Inferior parietal cortex (tissue), 1 donor: ENCODE measurements around the gene CFI.
"Not testable (repeated sequence)": the region's sequence is repeated elsewhere in the genome, so short reads cannot be mapped to it uniquely, and the experiment has no call there.

Experiments used
- DNase-seq: peaks from one replicate; pipeline ENCODE4 v3.0.0-alpha.2; 2016; ENCODE audit errors: extremely low spot score

CFI gene

DNA sequence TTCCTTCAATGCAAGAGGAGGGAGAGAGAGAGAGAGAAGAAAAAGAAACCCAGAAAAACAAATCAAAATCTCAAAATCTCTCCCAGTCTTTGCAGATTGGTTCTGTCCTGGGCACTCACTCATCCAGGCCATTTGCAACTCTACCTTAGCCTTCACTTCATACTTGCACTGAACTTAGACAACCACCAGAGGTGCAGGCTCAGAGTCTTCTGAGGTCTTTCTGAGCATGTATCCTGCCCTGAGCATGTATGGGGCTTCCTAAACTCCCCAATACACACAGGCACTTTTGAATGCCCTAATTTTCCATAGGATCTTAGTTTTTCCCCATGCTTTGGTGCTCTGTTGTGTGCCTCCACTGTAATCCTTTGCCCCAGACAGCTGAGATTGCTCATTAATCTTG lies 2.9 kb downstream of the CFI start:
- no peak for DNase-seq

DNA sequence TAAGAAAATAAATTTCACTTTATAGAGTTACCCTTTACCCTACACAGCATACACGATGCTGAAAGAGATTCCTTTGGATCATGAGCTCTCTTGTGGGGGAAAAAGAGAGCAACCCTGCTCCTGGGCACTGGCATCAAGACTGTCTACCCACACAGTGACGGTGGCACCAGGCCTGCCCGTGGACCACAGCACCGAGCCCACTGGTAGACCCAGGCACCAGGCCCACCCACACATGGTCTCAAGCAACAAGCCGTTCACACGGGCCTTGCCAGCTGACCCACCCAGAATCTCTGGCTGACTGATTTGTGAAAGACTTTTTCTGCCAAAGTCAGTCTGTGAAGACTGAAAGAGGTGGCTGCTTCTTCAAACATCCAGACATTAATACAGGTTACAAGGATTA lies 6.7 kb downstream of the CFI start:
- no peak for DNase-seq

DNA sequence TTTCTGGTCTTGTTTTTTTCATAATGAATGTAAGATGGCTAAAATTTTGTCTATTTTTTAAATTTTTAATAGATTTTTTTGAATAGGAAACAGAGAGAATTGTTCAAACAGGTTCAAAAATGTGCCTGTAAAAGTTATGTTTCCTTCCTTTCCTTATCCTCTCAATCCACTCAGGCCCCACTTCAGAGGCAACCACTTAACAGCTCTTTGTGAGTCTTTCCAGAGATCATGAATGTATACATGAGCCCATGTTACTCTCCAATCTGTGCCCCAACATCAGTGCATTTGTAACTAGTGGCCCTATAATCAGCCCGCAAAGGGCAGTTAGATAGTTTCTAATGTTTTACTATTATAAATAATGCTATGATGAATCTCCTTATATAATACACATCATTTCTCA lies 14.0 kb downstream of the CFI start:
- no peak for DNase-seq

DNA sequence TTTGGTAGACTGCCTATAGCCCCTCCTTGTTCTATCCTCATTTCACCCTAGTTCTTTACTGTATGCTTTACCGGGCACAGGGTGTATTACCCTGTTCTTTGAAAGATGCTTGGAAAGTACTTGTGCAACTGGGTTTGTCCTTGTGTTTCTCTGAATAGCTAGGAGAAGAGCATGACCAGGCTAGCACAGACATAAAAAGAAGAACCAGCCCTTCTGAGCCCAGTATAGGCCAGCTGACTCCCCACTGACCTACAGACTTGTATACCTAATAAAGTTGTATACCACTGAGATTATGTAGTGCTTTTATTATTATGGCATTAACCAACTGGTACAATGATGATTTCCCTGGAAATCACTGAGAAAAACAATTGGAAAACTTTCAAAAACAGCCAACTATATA lies 15.0 kb downstream of the CFI start:
- no peak for DNase-seq

DNA sequence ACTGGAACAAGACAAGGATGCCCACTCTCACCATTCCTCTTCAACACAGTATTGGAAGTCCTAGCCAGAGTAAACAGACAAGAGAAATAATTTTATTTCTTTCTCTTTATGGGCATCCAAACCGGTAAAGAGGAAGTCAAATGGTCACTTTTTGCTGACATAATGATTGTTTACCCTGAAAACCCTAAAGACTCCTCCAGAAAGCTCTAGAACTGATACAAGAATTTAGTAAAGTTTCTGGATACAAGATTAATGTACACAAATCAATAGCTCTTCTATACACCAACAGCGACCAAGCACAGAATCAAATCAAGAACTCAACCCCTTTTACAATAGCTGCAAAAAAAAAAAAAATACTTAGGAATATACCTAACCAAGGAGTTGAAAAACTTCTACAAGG lies 19.7 kb downstream of the CFI start:
- not testable (repeated sequence) for DNase-seq

DNA sequence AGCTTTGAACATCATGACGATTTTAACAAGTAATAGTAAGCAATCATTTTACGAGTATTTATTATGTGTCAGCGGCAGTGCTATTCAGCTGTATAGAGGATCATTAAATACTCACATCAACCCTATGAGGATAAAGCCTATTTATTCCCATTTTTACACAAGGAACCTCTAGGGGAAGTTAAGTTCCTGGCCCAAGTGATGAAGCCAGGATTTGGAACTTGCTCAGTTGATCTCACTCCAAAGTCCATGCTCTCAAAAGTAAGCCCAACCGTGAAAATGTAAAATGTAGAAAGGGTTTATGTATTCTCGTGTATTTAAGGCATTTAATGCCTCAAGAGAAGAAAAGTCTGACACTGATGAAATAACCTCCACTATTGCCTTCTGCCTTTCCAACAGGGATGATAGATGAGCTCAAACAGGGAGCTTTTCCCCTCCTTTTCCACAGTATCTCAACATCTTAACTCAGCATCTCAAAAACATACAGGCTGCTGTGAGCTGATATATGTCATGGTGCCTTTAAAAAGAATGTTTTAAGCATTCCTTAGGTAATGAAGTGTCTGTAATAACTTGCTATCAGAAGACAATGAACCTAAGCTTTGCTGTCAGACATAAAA lies 36.9 kb downstream of the CFI start:
- DNase-seq, result no peak

DNA sequence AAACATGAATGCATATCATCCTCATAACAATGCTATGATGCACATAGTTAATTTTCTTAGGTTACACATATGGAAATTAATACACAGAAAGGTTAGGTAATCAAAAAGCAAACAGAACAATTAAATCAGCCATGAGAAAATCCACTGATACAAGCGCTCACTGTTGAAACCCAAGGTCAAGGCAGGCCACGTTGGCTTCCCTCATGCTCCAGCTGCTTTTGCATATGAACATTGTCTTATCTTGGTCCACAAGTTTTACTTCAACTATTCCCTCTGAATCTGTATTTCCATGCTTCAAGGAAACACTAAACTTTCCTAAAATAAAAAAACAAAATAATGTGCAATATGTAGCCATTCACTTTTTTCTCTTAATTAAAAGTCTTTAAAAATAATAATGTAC lies 37.4 kb downstream of the CFI start:
- no peak for DNase-seq

DNA sequence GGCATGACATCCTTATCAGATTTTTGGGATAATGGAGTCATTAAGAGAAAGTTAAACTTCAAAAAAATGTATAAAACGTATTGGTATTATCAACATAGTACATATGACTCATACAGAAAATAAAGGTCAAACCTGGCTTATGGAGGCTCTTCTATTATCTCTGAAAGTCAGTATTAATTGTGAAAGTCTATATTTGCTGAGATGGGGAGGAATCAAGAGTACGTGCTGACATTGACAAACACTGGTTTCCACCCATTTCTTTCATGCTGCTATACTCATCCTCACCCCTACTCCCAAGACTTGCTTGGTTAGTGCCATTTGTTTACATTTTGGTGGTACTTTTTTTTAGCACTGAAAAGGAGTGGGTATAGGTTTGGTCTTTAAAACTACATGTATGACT lies 41.1 kb downstream of the CFI start:
- DNase-seq, result no peak

DNA sequence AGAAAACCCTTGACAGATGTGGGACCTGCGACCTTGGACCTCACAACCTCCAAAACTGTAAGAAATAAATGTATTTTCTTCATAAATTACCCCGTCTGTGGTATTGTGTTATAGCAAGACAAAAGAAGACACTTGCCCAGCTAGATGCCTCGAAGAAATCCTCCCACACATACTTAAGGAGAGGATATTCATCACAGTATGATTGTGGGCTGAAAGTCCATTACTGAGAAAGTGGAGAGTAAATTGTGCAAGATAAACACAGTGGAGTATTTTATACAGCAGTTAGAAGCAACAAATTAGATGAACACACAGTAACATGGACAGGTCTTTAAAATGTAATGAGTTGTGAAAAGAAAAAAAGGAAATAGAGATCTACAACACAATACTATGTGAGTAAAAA lies 46.1 kb downstream of the CFI start:
- DNase-seq, result no peak

DNA sequence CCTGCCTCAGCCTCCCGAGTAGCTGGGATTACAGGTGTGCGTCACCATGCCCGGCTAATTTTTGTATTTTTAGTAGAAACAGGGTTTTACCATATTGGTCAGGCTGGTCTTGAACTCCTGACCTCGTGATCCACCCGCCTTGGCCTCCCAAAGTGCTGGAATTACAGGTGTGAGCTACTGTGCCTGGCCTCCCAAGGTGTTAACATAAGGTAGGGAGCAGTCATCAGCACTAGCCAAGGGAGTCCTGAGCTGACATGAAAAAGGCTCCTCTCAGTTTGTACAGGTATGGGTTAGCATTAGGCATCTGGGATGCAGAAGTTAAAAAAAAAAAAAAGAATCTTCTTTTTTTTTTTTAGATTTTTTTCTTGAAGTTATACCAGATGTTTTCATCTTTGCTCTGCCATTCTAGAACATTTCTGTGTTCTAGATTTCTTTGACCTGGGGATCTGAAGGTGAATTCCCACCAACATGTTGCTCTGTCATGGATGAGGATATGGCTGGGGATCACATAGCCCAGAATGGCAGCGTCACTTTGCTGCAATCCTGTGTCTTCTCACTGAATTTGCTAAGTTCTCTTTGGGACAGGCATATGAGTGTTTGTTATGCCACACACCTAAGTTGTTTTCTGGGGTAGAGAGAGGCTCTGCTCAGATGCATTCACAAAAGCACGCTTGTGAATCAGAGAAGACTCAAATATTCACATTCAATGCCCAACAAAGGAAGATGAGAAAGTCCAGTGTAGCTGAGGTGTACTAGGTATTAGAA lies 47.5 kb downstream of the CFI start:
- DNase-seq, result no peak

DNA sequence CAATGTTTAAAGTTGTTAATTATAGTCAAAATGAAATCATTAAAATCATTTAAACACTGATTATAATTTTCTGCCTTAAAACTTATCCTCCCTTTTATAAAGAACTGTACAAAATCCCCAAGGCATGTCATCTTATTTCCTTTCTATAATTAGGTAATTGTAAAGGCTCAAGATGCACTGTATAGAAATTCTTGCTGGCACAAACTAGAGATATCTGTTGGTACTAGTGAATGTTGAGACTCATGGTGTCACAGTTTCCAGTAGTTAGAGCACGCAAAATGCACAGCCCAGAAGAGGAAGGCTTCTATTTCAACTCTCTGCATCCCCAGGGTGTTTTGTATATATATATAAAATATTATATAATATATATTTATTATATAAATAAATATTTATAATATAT lies 49.3 kb downstream of the CFI start:
- no peak for DNase-seq

DNA sequence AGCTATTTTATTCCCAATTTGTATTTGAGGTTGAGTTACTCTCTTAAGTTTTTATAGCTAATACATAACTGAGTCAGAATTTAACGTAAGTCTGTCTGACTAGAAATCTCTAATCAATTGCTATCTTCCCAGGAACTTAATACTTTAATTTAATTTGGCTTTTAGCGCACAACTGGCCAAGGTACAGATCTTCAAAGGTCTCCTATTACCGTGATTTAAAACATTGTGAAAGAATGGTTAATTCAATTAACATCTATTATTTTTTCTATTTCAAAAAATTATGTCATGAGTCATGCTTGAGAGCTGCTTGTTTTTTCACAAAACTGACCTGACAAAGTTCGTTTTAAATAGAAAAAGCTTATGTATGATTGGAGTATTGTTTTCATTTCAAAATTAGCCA lies 49.9 kb downstream of the CFI start:
- no peak for DNase-seq

DNA sequence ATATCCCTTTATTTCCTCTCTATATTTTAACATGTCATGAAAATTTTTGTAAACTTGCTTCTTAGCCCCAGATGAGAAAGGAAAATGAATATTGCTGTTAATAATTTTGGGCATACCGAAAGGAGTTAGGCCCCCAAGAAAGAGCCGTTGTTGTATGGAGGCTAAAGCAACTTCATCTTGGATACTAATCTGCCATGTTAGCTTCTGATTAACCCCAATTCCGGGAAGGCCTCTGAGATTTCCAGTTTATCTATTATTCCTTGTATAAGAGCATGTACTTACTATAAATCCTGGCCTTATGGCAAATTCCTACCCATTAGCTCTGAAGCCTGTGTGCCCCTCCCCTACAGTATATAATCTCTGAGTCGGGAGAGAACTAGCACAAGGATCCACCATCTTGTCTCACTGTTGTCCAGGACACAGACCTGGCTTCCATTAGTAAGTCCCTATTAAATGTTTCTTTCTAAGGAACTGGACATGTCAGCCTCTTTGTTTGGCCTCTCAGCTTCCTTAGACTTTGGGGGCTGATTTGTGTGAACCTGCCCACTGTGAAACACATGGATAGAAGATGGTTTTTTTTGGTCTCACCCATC lies 51.1 kb downstream of the CFI start:
- no peak for DNase-seq

DNA sequence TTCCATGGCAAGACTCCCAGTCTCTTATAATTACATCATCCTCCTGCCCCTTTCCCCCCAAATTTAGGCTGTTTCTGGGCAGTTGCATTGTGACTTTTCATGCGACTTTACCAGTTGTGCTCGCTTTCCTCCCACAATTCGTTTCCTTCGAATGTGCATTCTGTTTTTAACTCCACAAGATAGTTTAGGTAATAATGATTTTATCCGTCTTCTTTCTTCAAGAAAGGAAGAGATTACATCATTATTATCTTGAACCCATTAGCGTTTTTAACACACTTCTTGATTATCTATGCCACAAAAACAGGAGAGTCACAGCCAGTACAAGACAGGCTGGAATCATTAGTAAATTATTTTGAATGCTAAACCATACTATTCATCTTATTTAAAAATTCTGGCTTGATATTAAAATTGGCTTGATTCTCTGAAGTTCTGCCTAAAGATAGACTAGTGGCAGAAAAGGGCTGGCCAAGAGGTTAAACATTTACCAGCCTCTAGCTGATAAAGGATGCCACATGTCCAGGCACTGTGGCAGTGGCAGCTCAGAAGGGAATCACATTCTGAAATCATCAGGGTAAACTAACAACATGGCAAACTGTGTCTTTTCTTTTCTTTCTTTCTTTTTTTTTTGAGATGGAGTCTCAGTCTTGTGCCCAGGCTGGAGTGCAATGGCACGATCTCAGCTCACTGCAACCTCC lies 52.3 kb downstream of the CFI start:
- no peak for DNase-seq

DNA sequence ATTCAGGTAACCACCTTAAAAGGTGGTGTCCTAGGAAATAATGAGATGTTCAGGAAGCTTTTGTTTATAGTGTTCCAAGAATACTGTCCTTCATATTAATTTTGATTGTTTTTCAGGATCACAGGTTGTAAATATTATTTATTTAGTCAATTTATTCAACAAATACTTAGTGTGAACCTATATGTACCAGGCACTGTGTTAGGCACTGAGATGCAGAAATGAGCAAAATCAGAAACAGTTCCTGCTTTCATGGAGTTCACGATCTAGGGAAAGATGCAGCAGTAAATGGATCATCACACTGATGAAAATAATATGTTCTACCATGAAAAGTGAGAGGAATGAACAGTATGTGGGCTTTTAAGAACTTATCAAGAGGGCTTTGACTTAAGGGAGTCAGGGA lies 53.7 kb downstream of the CFI start:
- no peak for DNase-seq

DNA sequence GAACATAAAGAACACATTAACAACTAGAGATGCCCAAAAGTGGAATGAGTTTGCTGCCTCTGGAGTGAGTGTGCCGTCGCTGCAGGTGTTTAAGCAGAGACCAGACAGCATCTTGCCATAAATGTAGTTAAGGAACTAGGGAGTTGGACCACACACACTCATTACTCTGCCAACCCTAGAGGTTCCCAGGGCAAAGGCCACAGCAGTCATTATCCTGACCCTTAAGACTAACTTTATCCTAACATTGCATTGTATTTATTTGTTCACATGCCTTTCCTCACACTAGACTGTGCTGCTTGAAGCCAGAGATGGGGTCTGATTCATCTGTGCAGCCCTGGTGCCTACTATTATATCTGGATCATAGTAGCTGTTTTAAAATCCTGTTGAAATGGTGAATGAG lies 55.1 kb downstream of the CFI start:
- no peak for DNase-seq

DNA sequence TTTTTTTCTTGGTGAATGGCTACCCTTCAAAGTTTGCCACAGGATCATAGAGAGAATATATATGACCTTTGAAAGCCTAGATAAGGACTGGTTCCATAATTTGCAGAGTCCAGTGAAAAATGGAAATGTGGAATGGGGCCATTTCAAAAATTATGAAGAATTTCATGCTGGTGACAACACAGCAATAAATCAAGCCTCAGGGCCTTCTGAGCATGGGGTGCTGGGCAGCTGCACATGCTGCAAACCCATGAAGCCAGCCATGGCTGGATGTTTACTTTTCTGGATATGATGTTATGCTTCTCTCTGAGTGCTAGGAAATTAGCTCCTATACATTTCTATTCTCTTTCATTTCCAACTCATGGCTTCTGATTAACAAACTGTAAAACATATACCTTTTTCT lies 56.0 kb downstream of the CFI start:
- no peak for DNase-seq

DNA sequence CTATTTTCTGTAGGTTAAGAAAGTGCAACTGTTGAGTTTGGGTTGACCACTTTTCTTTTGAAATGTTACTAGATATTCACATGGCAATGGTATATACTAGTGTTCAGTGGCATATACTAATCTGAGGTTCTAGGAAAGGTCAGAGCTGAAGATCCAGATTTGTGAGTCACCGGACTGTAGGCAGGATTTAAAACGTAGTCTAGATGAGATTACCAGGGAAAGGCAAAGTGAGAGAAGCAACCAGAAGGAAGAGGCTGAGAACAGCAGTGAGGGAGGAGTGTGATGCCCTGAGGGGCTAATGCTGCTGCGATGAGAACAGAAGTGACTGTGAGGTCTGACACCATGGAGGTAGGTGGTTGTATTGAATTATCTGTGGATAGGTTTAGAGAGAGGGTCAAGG lies 62.3 kb downstream of the CFI start:
- no peak for DNase-seq

DNA sequence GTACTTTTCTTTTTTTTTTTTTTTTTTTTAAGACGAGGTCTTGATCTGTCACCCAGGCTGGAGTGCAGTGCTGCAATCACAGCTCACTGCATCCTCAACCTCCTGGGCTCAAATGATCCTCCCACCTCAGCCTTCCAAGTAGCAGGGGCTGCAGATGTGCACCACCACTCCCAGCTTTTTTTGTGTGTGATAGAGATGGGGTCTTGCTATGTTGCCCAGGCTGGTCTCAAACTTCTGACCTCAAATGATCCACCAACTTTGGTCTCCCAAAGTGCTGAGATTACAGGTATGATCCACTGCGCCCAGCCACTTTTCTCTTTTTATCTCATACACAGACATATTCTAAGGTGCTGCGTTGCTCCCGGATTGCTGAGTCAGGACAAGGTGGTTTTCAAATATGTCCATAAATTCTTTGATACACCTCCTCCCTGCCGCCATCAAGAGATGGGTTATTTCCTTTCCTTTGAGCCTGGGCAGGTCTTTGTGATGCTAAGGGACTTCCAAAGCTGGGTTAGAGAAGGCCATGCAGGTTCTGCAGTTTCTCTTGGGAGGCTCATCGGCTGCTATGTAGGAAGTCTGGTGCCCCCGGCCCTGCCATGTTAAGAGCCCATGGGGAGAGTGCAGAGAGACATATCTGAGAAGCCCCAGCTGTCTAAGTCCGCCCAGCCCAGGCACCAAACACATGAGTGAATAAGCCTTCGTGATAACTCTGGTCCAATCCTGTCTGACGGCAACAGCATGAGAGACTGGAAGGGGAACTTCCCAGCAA lies 63.5 kb downstream of the CFI start:
- no peak for DNase-seq

DNA sequence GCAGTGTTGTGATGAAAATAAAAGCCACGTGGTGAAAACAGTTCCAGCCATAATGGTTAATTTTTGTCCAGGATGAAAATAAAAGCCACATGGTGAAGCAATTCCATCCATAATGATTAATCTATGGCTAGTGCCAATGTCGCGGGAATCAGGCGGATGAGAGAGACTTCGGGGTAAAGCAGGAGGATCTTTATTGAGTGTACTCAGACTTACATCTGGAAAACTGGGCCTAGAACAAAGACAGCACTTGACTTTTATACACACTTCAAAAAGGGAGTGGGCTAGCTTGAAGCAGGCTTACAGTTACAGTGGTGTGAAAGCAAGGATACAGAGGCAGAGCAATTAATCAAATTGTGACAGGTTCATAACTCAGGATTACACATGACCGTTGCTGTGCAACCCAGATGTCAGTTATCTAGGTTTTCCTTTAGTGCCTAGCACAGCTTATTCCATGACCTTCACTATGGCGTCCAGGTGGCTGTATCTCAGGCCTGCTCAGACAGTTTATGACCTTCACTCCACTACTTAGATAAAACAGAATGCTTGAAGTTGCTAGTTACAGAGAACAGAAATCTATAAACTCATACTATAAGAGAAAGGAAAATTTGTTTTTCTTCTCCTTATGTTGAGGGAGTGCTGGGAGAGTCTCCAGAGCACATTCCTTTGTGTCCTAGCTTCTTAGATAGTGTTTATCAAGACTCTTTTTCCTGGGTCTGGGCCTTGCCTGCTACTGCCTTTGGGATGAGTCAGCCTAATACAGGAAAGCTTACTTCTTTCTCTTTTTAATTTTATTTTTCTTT lies 66.0 kb downstream of the CFI start:
- DNase-seq, result no peak

DNA sequence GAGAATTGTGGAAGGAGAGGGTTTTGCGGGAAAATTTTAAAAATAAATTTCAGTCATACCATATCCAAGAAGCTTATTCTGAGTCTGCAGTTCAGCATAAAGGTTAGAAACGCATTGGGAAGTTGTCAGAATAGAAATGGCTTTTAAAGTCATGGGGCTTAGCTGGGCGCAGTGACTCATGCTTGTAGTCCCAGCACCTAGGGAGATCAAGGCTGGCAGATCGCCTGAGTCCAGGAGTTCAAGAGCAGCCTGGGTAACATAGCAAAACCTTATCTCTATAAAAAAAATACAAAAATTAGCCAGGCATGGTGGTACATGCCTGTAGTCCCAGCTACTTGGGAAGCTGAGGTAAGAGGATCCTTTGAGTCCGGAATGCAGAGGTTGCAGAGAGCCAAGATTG lies 68.1 kb downstream of the CFI start:
- no peak for DNase-seq
